GM12875 (cell line): Measurements from ENCODE around the gene AGBL3.
A peak's percentile ranks its signal among the peaks of the same experiment; 100 is the strongest.

Experiments used
- H3K4me3 ChIP-seq: one replicate; pipeline ENCODE4 v1.5.1; 2011; ENCODE audit warnings: low read depth, low read length, control low read depth
- CTCF ChIP-seq: IDR thresholded peaks from 2 replicates; pipeline ENCODE4 v1.5.1; 2011; ENCODE audit warnings: low read depth, mild to moderate bottlenecking, control low read depth, inconsistent platforms, low read length, moderate library complexity, borderline replicate concordance; ENCODE audit not compliant: insufficient read depth

AGBL3 gene

GRCh38 chr7:134941952-134942351 is 44.4 kb upstream of the AGBL3 start:
- H3K4me3 ChIP-seq = no peak overlapping the region
- no peak for TF ChIP-seq CTCF

GRCh38 chr7:134942690-134943466 is 43.4 kb upstream of the AGBL3 start:
- TF ChIP-seq CTCF = no peak
- H3K4me3 ChIP-seq = no peak overlapping the region

GRCh38 chr7:134943785-134944400 is 42.4 kb upstream of the AGBL3 start:
- peak; percentile 41; the same call in 1 of the 2 replicates for TF ChIP-seq CTCF
- H3K4me3 ChIP-seq = no peak overlapping the region

GRCh38 chr7:134945691-134946090 is 40.6 kb upstream of the AGBL3 start:
- TF ChIP-seq CTCF = no peak
- no peak overlapping the region for H3K4me3 ChIP-seq

- no peak overlapping the region for H3K4me3 ChIP-seq
- TF ChIP-seq CTCF = no peak
These were observed 40.0 kb upstream of the AGBL3 start for GRCh38 chr7:134946260-134946659.

GRCh38 chr7:134947329-134947728 is 39.0 kb upstream of the AGBL3 start:
- no peak for TF ChIP-seq CTCF
- H3K4me3 ChIP-seq = no peak overlapping the region

- H3K4me3 ChIP-seq = no peak overlapping the region
- TF ChIP-seq CTCF = no peak
These were observed 38.5 kb upstream of the AGBL3 start for GRCh38 chr7:134947831-134948230.
